Measurements from ENCODE around the gene GALM.

DNA sequence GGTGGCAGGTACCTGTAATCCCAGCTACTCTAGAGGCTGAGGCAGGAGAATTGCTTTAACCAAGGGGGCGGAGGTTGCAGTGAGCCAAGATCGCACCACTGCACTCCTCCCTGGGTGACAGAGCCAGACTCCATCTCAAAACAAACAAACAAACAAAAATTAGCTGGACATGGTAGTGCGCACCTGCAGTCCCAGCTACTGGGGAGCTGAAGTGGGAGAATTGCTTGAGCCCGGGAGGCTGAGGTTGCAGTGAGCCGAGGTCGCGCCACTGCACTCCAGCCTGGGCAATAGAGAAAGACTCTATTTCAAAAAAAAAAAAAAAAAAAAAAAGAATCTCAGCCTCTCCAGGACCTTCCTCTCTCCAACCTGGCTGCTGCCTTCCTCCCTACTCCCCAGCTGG is 65.2 kb downstream of the GALM start:
- TF ChIP-seq PRDM4 (tag by site-specific recombination; IDR thresholded peaks at IDR 0.05) = no peak
- TF ChIP-seq REST (tag by site-specific recombination; IDR thresholded peaks at IDR 0.05) = no peak
- TF ChIP-seq CTCF (tag by site-specific recombination; IDR thresholded peaks at IDR 0.05) = no peak
- TF ChIP-seq ZNF555 (tag by site-specific recombination; conservative IDR thresholded peaks at IDR 0.05) = no peak
- no peak for TF ChIP-seq ZBTB20 (tag by site-specific recombination; IDR thresholded peaks at IDR 0.05)
